GM12892 (cell line): ENCODE results near the gene FAR2.

Source experiments
- POLR2AphosphoS5 ChIP-seq: IDR thresholded peaks from 2 replicates; pipeline ENCODE4 v1.6.1; 2011; ENCODE audit warnings: low read depth, low read length, control low read depth
- TAF1 ChIP-seq: IDR thresholded peaks from 2 replicates; pipeline ENCODE4 v1.6.1; 2011; ENCODE audit warnings: low read depth, mild to moderate bottlenecking, control low read depth, low read length, borderline replicate concordance

- TF ChIP-seq TAF1, result no peak
- TF ChIP-seq POLR2AphosphoS5, result no peak
Measured at GRCh38 chr12:29152981-29153630, 4.0 kb downstream of the FAR2 start.
